ENCODE measurements around the gene OSBPL5. TPM values are rescaled to one million over a fixed set of nuclear protein-coding genes. Genes with fewer than 3 reads are reported as not detected.

The OSBPL5 gene
- total RNA-seq, 1 experiment from 2014 or later, result 16.1 TPM

DNA sequence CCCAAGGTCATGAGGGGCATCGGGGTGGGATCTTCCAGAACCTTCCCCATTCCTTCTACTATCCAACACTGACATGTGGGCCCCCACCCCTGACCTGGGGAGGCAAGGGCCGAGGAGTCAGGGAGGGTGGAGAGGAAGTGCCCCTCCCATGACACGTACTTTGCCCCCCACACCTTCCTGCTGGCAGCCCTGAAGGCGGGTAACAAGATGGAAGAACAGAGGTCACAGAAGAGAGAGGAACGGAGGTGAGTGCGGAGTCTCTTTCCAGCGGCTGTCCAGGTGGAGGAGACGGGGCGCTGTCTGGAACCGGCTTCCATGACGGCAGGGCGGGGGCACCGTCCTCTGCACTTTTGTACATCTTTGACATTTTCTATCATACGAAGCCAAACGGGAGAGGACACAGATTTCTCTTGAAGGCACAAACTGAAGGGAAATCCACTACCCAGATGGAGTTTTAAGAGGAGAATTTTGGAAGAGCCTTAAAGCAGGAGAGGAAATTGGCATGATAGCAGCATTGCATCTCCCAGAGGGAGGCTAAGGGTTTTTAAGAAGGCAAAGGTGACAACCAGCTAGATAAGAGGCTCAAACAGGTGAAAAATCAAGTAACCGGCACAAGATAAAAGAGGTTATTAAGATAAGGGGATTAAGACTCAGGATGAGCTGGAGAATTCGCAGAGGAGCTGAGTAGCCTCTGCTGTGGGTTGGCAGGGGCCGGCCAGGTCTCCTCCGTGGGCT, 16.7 kb downstream of the OSBPL5 start:
- no peaks in the 10 kb centered on the region for H3K79me2 ChIP-seq (ENCODE audit: insufficient read depth, low read length)
- H3K23ac ChIP-seq (ENCODE audit: insufficient read length, low read depth, low read length), result no peak overlapping the region
- WGBS (ENCODE audit: extremely low coverage, insufficient read length, low lambda C conversion rate), result no CpG with 5 or more reads among the region's 19 CpGs
- H3K4me2 ChIP-seq (ENCODE audit: insufficient read depth, insufficient read length, low read length), result no peak overlapping the region
- H3K23me2 ChIP-seq (ENCODE audit: insufficient read length, low read depth, low read length, poor library complexity, severe bottlenecking), result no peaks in the 10 kb centered on the region
- H4K5ac ChIP-seq (ENCODE audit: insufficient read length, low read depth, low read length), result no peak overlapping the region
- Mint-ChIP-seq H3K4me3 (no peak overlapping the region), H3K27me3 (ENCODE audit: low read depth) (no peaks in the 10 kb centered on the region), H3K27ac (peak overlapping the region in 1 of 3 experiments; percentile 68; a peak in 1 of 7 replicates), H3K9me3 (no peaks in the 10 kb centered on the region), H3K4me1 (peaks cover 19 to 30% of the 10 kb centered on the region in 2 experiments), H3K36me3 (ENCODE audit: insufficient read depth in 1 of 3, low read depth in 3 of 3) (peaks cover 0 to 4% (median 2%) of the 10 kb centered on the region in 3 experiments; a peak in 3 of 7 replicates)
- TF ChIP-seq, protein P1, sequence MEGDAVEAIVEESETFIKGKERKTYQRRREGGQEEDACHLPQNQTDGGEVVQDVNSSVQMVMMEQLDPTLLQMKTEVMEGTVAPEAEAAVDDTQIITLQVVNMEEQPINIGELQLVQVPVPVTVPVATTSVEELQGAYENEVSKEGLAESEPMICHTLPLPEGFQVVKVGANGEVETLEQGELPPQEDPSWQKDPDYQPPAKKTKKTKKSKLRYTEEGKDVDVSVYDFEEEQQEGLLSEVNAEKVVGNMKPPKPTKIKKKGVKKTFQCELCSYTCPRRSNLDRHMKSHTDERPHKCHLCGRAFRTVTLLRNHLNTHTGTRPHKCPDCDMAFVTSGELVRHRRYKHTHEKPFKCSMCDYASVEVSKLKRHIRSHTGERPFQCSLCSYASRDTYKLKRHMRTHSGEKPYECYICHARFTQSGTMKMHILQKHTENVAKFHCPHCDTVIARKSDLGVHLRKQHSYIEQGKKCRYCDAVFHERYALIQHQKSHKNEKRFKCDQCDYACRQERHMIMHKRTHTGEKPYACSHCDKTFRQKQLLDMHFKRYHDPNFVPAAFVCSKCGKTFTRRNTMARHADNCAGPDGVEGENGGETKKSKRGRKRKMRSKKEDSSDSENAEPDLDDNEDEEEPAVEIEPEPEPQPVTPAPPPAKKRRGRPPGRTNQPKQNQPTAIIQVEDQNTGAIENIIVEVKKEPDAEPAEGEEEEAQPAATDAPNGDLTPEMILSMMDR (conservative IDR thresholded peaks at IDR 0.05), result no peak
- no peaks in the 10 kb centered on the region; the same call in 1 of the 2 replicates for H3K4me1 ChIP-seq (ENCODE audit: insufficient read depth, low read length)
- H2BK20ac ChIP-seq (ENCODE audit: low read depth, low read length, poor library complexity, severe bottlenecking), result no peak overlapping the region
- H3K18ac ChIP-seq (ENCODE audit: insufficient read length, low read depth, low read length), result no peak overlapping the region
- no peak overlapping the region for H4K91ac ChIP-seq (ENCODE audit: insufficient read length, low read depth, low read length)
- no peak overlapping the region for H2BK12ac ChIP-seq (ENCODE audit: insufficient read length, low read depth, low read length)
- peaks cover 4% of the 10 kb centered on the region for H4K20me1 ChIP-seq (ENCODE audit: control insufficient read depth, insufficient read depth, insufficient read length)
- H2AFZ ChIP-seq (ENCODE audit: low read length), result no peak overlapping the region
- H3K27me3 ChIP-seq (ENCODE audit: insufficient read depth, low read length), result no peaks in the 10 kb centered on the region
- H2AK5ac ChIP-seq (ENCODE audit: insufficient read length, low read length), result no peak overlapping the region
- H3K9me3 ChIP-seq (ENCODE audit: control insufficient read depth, low read depth, low read length), result no peaks in the 10 kb centered on the region
- H3K14ac ChIP-seq (ENCODE audit: insufficient read depth, low read length), result peak overlapping the region; percentile 65
- no peak overlapping the region for H3K9ac ChIP-seq (ENCODE audit: extremely low read depth, insufficient read length, low read length)
- H2BK120ac ChIP-seq (ENCODE audit: low read depth, low read length, poor library complexity, severe bottlenecking), result no peak overlapping the region
- no peak overlapping the region for H2BK15ac ChIP-seq (ENCODE audit: low read depth, low read length)
- DNase-seq, result no peak
- no peak overlapping the region for H3T11ph ChIP-seq (ENCODE audit: low read length)
- no peak overlapping the region for H2BK5ac ChIP-seq (ENCODE audit: insufficient read length, low read length)
- no peaks in the 10 kb centered on the region for H3K79me1 ChIP-seq (ENCODE audit: insufficient read depth, low read depth, low read length, poor library complexity, severe bottlenecking)
- no peak overlapping the region for H4K8ac ChIP-seq (replicated peaks; ENCODE audit: insufficient read length, low read depth, low read length)
- H3K4ac ChIP-seq (ENCODE audit: low read depth, low read length), result no peak overlapping the region
- no peak overlapping the region for H3K27ac ChIP-seq (ENCODE audit: insufficient read length, low read depth, low read length)
- H3K56ac ChIP-seq (ENCODE audit: insufficient read length, low read depth, low read length), result no peak overlapping the region
